ENCODE results near the gene MTA3. TPM values are rescaled to one million over a fixed set of nuclear protein-coding genes. Genes with fewer than 3 reads are reported as not detected.

Gene MTA3
- total and polyA plus RNA-seq, 10 donors: 11.6 to 42.9 (median 28.5) TPM

GRCh38 chr2:42754021-42754775 is 185.8 kb downstream of the MTA3 start:
- peak; percentile 87 for DNase-seq
- intact Hi-C loops (cut with DNase I; ENCODE audit: low total_unique reads): no loop called here
- H3K4me3 ChIP-seq: peak overlapping the region in 1 of 8 donors; percentile 16
- H3K27ac ChIP-seq: peak overlapping the region in 5 of 8 donors; percentile 7 to 86 (median 78)
- peaks cover 18 to 58% (median 45%) of the 10 kb centered on the region in 6 donors for H3K4me1 ChIP-seq
- TF ChIP-seq CTCF (IDR thresholded peaks at IDR 0.05 in 8 of 11, conservative IDR thresholded peaks at IDR 0.05 in 3 of 11) (no peak), POLR2AphosphoS5 (IDR thresholded peaks at IDR 0.05) (peak; percentile 48 to 74 (median 63))
- no peaks in the 10 kb centered on the region for H3K27me3 ChIP-seq (replicated peaks in 1 of 7)
- no peaks in the 10 kb centered on the region for H3K9me3 ChIP-seq
- 46 to 62% (median 55%) methylated on average over 4 to 11 of the region's 11 CpGs for WGBS, 5 donors
- H3K36me3 ChIP-seq: peaks cover 0 to 18% (median 0%) of the 10 kb centered on the region in 6 donors

- Histone ChIP-seq H3K9me3 (no peaks in the 10 kb centered on the region), H3K27me3 (replicated peaks in 1 of 7) (no peaks in the 10 kb centered on the region), H3K27ac (peak overlapping the region in 4 of 8 donors; percentile 39 to 86 (median 80)), H3K36me3 (peaks cover 0 to 18% (median 0%) of the 10 kb centered on the region in 6 donors), H3K4me3 (peak overlapping the region in 1 of 8 donors; percentile 7), H3K4me1 (peaks cover 18 to 58% (median 45%) of the 10 kb centered on the region in 6 donors)
- intact Hi-C loops (cut with DNase I; ENCODE audit: low total_unique reads): no loop called here
- peak; percentile 74 for DNase-seq
- TF ChIP-seq CTCF (IDR thresholded peaks at IDR 0.05 in 8 of 11, conservative IDR thresholded peaks at IDR 0.05 in 3 of 11) (no peak), POLR2A (IDR thresholded peaks at IDR 0.05) (no peak)
- WGBS, 5 donors: 74 to 87% (median 81%) methylated on average over 7 to 8 of the region's 8 CpGs
These were observed 186.3 kb downstream of the MTA3 start for GRCh38 chr2:42754776-42755140.

- WGBS, 5 donors: 39 to 73% (median 61%) methylated on average over 10 to 14 of the region's 14 CpGs
- peak overlapping the region in 1 of 8 donors; percentile 7 for H3K4me3 ChIP-seq
- H3K36me3 ChIP-seq: peaks cover 0 to 18% (median 0%) of the 10 kb centered on the region in 6 donors
- no peaks in the 10 kb centered on the region for H3K27me3 ChIP-seq (replicated peaks in 1 of 7)
- peaks cover 18 to 58% (median 45%) of the 10 kb centered on the region in 6 donors for H3K4me1 ChIP-seq
- TF ChIP-seq POLR2AphosphoS5 (IDR thresholded peaks at IDR 0.05): no peak
- no peak for TF ChIP-seq CTCF (IDR thresholded peaks at IDR 0.05 in 8 of 11, conservative IDR thresholded peaks at IDR 0.05 in 3 of 11)
- no peak for TF ChIP-seq POLR2A (IDR thresholded peaks at IDR 0.05)
- no peak for DNase-seq
- no peaks in the 10 kb centered on the region for H3K9me3 ChIP-seq
- intact Hi-C loops (cut with DNase I; ENCODE audit: low total_unique reads): no loop called here
- peak overlapping the region in 3 of 8 donors; percentile 78 to 86 (median 81) for H3K27ac ChIP-seq
These were observed 186.9 kb downstream of the MTA3 start for GRCh38 chr2:42755191-42755880.
